Endodermal cell (in vitro differentiated cells): Measurements from ENCODE around the gene FBXO8. TPM values are rescaled to one million over a fixed set of nuclear protein-coding genes. Genes with fewer than 3 reads are reported as not detected.

ENCODE experiments used
- DNase-seq: peaks from one replicate; pipeline ENCODE4 v3.0.0-alpha.2; 2017
- H3K27ac ChIP-seq: 2 replicates; pipeline ENCODE4 v1.5.1; 2013; ENCODE audit warnings: mild to moderate bottlenecking, low read depth, low read length, moderate library complexity
- H3K27me3 ChIP-seq: 2 replicates; pipeline ENCODE4 v1.6.1; 2013; ENCODE audit warnings: mild to moderate bottlenecking, low read length, moderate library complexity; ENCODE audit not compliant: insufficient read depth, control insufficient read depth, poor library complexity, severe bottlenecking
- H3K36me3 ChIP-seq: 2 replicates; pipeline ENCODE4 v1.7.0; 2013; ENCODE audit warnings: mild to moderate bottlenecking, low read length, moderate library complexity; ENCODE audit not compliant: control insufficient read depth, insufficient read depth
- H3K4me1 ChIP-seq: one replicate; pipeline ENCODE4 v1.7.0; 2013; ENCODE audit warnings: low read length; ENCODE audit not compliant: control insufficient read depth, insufficient read depth
- H3K4me3 ChIP-seq: 2 replicates; pipeline ENCODE4 v1.5.1; 2013; ENCODE audit warnings: mild to moderate bottlenecking, low read length, moderate library complexity
- H3K9ac ChIP-seq: 2 replicates; pipeline ENCODE4 v1.6.1; 2013; ENCODE audit warnings: mild to moderate bottlenecking, low read length, moderate library complexity; ENCODE audit not compliant: poor library complexity, severe bottlenecking; ENCODE audit errors: extremely low read depth
- H3K9me3 ChIP-seq: 2 replicates; pipeline ENCODE4 v1.6.1; 2013; ENCODE audit warnings: mild to moderate bottlenecking, low read length, moderate library complexity; ENCODE audit not compliant: control insufficient read depth
- H3K27ac Mint-ChIP-seq: 2 replicates; pipeline ENCODE4 v1.8.0; 2020; ENCODE audit warnings: mixed read lengths
- H3K27me3 Mint-ChIP-seq: 2 replicates; pipeline ENCODE4 v1.8.0; 2021; ENCODE audit warnings: mild to moderate bottlenecking, mixed read lengths; ENCODE audit not compliant: insufficient read depth
- H3K36me3 Mint-ChIP-seq: 2 replicates; pipeline ENCODE4 v1.8.0; 2020; ENCODE audit warnings: low read depth, mixed read lengths
- H3K4me1 Mint-ChIP-seq: 2 replicates; pipeline ENCODE4 v1.8.0; 2020; ENCODE audit warnings: mixed read lengths
- H3K4me3 Mint-ChIP-seq: 2 replicates; pipeline ENCODE4 v1.8.0; 2020; ENCODE audit warnings: mild to moderate bottlenecking, moderate library complexity, mixed read lengths
- H3K9me3 Mint-ChIP-seq: 2 replicates; pipeline ENCODE4 v1.8.0; 2020; ENCODE audit warnings: mild to moderate bottlenecking, mixed read lengths
- CTCF ChIP-seq: fragments of 200-600 bp; sonication (generic); conservative IDR thresholded peaks from 2 replicates; pipeline ENCODE4 v1.5.0; 2021; ENCODE audit warnings: antibody characterized with exemption, mild to moderate bottlenecking
- WGBS, 2 experiments: methylation state at CpG; one replicate each; pipeline versions ENCODE4 v1.1.5 to v1.1.7; 2013; ENCODE audit warnings: missing lambda C conversion rate in 2 of 2, mixed read lengths in 1 of 2; ENCODE audit not compliant: insufficient coverage in 1 of 2, insufficient read length in 1 of 2; 5-methylcytosine and 5-hydroxymethylcytosine counted together
- total RNA-seq, 2 donors: library from RNA; stranded (reverse); fragmentation: NEBNext Ultra II Directional in 1 of 2; extraction: Animal tissue kit (Norgen Biotek cat#: 25700) in 1 of 2; gene quantifications; 2 replicates in 1 of 2; 3 replicates in 1 of 2; pipeline ENCODE4 v1.2.1, GENCODE V29; 2021

Gene FBXO8
- total RNA-seq, 2 donors from 2014 or later, result 9.4 to 9.8 TPM

DNA sequence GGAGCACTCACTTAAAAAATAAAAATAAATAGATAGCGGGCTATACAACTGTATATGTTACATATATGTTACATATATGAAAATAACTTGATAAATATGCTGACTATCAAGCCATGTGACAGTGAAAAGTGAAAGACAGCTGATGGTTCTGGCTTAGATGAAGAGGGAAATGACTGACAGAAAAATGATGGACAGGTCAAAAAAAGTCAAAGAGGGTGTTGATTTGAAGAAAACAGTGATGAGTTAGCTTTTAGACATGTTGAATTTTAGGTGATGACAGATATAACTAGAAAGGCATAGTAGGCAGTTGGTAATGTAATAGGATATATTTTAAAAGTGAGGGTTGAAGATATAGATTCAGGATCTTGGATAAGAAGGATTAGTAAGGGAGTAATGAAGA is 37.8 kb downstream of the FBXO8 start:
- H3K4me3 ChIP-seq, result no peak overlapping the region
- H3K4me3 Mint-ChIP-seq, result no peak overlapping the region
- TF ChIP-seq CTCF, result no peak
- no peaks in the 10 kb centered on the region for H3K27me3 ChIP-seq
- no peak overlapping the region for H3K27ac Mint-ChIP-seq
- H3K36me3 Mint-ChIP-seq, result no peaks in the 10 kb centered on the region
- no peaks in the 10 kb centered on the region for H3K27me3 Mint-ChIP-seq
- H3K27ac ChIP-seq, result no peak overlapping the region
- no peak overlapping the region for H3K9ac ChIP-seq
- no peaks in the 10 kb centered on the region for H3K4me1 Mint-ChIP-seq
- H3K36me3 ChIP-seq, result no peaks in the 10 kb centered on the region
- H3K4me1 ChIP-seq, result no peaks in the 10 kb centered on the region
- WGBS, 2 experiments, result no CpG with 5 or more reads among the region's 1 CpG
- H3K9me3 ChIP-seq, result no peaks in the 10 kb centered on the region
- no peak for DNase-seq
- H3K9me3 Mint-ChIP-seq, result no peaks in the 10 kb centered on the region

- Histone ChIP-seq H3K9ac (no peak overlapping the region), H3K36me3 (no peaks in the 10 kb centered on the region), H3K4me1 (no peaks in the 10 kb centered on the region), H3K4me3 (no peak overlapping the region), H3K27ac (no peak overlapping the region), H3K9me3 (no peaks in the 10 kb centered on the region), H3K27me3 (no peaks in the 10 kb centered on the region)
- H3K9me3 Mint-ChIP-seq, result no peaks in the 10 kb centered on the region
- no peak overlapping the region for H3K27ac Mint-ChIP-seq
- no peaks in the 10 kb centered on the region for H3K4me1 Mint-ChIP-seq
- WGBS, 2 experiments, result 100% methylated on average over 1 of the region's 1 CpG; no CpG with 5 or more reads in 1 of the 2 experiments
- no peak overlapping the region for H3K4me3 Mint-ChIP-seq
- no peaks in the 10 kb centered on the region for H3K27me3 Mint-ChIP-seq
- TF ChIP-seq CTCF, result no peak
- DNase-seq, result no peak
- no peaks in the 10 kb centered on the region for H3K36me3 Mint-ChIP-seq
Observed at GRCh38 chr4:174244441-174244840, 39.0 kb downstream of the FBXO8 start.

- H3K27ac Mint-ChIP-seq, result no peak overlapping the region
- Histone ChIP-seq H3K9ac (no peak overlapping the region), H3K4me3 (no peak overlapping the region), H3K27me3 (no peaks in the 10 kb centered on the region), H3K9me3 (no peaks in the 10 kb centered on the region), H3K27ac (no peak overlapping the region), H3K36me3 (peaks cover 5% of the 10 kb centered on the region), H3K4me1 (no peaks in the 10 kb centered on the region)
- no peaks in the 10 kb centered on the region for H3K4me1 Mint-ChIP-seq
- no peaks in the 10 kb centered on the region for H3K27me3 Mint-ChIP-seq
- no peaks in the 10 kb centered on the region for H3K9me3 Mint-ChIP-seq
- 92% methylated on average over 3 of the region's 3 CpGs; no CpG with 5 or more reads in 1 of the 2 experiments for WGBS, 2 experiments
- DNase-seq, result no peak
- no peak overlapping the region for H3K4me3 Mint-ChIP-seq
- no peaks in the 10 kb centered on the region for H3K36me3 Mint-ChIP-seq
- no peak for TF ChIP-seq CTCF
Observed at GRCh38 chr4:174241162-174241561, 42.3 kb downstream of the FBXO8 start.
